DMS53 treated with DMSO at 0.1 percent for 48 hours (cell line): ENCODE results near the gene TNP2.
"Not testable (repeated sequence)": the region's sequence is repeated elsewhere in the genome, so short reads cannot be mapped to it uniquely, and the experiment has no call there.

Experiments
- DNase-seq: peaks from one replicate; lab custom pipeline; 2025; ENCODE audit not compliant: unreplicated experiment; lab: John Stamatoyannopoulos, UW

The TNP2 gene

DNA sequence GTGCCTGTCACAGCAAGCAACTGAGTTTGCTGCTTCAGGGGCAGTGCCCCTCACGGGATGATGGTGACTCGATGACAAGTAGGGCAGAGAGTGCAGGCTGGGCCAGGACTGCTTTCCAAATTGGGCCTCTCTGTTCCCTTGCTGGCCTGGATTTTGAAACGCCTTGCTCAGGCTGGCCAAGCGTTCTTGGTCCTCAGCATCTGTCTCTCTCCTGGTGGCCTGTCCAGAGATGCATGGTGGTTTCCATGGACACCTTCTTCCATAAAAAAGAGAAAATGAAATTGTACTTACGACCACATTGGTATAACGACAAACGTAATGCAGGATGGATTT, 31.4 kb upstream of the TNP2 start:
- DNase-seq: no peak

GRCh38 chr16:11299865-11300559, 30.9 kb upstream of the TNP2 start:
- no peak for DNase-seq

- DNase-seq: not testable (repeated sequence)
Measured at GRCh38 chr16:11298950-11299547, 29.9 kb upstream of the TNP2 start.

DNA sequence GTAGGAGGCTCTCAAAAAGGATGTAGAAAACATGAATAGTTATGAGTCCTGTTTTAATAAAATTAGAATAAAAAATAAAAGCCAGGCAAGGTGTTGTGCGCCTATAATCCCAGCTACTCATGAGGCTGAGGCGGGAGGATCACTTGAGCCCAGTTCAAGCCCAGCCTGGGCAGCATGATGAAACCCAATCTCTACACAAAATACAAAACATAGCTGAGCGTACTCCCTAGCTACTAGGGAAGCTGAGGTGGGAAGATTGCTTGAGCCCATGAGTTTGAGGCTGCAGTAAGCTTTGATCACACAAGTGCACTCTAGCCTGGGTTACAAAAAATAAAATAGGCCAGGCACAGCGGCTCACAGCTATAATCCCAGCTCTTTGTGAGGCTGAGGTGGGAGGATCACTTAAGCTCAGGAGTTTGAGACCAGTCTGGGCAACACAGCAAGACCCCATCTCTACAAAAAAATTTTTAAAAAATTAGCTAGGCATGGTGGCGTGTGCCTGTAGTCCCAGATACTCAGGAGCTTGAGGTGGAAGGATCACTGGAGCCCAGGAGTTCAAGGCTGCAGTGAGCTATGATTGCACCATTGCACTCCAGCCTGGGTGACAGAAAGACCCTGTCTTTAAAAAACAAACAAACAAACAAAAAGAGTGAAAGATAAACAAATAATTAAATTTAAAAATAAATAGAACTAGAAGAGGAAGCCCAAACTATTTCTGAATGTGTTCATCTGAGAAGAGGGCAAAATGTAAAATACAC, 29.2 kb upstream of the TNP2 start:
- no peak for DNase-seq

DNA sequence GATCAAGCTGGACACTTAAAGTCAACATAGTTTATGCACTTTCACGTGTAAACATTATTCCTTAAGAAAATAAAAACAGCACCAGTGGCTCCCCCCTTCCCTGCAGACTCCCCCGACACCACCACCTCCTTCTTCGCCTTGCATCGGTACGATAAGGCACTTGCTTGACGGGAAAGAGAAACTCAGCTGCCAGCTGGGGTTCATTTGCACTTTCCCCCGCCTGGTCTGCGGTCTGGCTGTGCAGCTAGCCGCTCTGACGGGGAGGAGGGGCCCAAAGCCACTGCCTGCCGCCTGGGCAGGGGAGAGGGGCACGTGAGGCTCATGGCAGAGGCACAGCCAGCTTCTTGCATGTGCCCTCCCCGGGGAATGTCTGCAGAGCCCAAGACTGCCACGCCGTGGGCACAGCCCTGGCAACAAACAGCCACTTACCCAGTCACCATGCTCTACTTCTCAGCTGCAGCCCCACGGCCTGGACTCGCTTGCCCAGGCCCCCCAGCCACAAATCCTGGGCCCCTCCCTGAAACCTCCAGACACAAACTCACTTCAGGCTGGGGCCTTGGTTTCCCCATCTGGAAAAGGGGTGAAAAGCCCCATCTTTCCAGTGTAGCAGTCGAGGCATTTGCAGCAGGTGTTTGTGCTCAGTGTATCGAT, 28.5 kb upstream of the TNP2 start:
- DNase-seq: no peak

GRCh38 chr16:11296706-11297491, 27.8 kb upstream of the TNP2 start:
- no peak for DNase-seq

GRCh38 chr16:11296351-11296705, 27.2 kb upstream of the TNP2 start:
- DNase-seq: no peak

DNA sequence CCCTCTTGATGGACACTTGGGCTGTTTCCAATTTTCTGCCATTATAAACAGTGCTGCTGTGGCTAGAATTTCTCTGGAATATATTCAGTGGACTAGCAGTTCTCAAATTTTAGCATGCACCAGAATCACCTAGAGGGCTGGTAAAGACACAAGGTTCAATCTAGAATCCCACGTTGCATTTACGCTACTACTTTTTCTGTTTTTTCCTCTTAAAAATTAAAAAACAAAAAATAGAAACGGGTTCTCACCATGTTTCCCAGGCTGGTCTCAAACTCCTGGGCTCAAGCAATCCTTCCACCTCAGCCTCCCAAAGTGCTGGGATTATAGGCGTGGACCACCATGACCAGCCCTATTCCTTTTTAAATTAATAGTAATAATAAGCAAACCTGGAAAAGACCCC, 26.5 kb upstream of the TNP2 start:
- DNase-seq: no peak

- no peak for DNase-seq
Measured at GRCh38 chr16:11292076-11292748, 23.1 kb upstream of the TNP2 start.

- DNase-seq: no peak
Measured at GRCh38 chr16:11291091-11291703, 22.1 kb upstream of the TNP2 start.

DNA sequence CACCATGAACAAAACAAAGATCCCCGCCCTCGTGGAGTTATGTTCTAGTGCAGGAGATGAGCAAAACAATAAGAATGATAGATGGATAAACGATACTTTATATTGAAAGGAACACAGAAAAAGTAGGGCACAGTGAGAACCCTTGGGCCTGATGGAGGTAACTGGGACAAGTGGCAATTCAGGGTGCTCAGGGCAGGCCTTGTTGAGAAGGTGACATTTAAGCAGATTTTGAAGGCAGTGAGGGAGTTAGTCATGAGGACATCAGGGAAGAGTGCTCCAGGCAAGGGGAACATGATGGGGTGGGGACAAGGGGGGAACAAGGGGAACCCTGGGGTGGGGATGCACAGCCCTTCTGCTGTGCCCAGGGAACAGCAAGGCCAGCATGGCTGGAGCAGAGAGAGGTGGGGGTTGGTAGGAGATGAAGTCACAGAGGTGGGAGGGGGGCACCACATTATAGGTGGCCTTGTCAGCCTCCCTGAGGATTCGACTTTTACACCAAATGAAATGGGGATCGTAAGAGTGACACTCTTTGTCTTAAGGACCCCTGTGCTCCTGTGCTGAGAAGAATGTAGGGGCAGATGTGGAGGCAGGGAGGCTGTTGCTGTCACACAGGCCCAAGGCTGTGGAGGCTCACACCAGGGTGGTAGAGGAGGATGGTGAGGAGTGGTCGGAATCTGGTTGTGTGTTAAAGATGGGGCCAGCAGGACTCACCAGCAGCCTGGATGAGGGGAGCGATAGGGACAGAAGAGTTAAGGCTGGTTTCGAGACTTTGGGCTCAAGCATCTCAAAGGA, 21.2 kb upstream of the TNP2 start:
- no peak for DNase-seq

- DNase-seq: not testable (repeated sequence)
Measured at GRCh38 chr16:11289696-11290095, 20.6 kb upstream of the TNP2 start.

DNA sequence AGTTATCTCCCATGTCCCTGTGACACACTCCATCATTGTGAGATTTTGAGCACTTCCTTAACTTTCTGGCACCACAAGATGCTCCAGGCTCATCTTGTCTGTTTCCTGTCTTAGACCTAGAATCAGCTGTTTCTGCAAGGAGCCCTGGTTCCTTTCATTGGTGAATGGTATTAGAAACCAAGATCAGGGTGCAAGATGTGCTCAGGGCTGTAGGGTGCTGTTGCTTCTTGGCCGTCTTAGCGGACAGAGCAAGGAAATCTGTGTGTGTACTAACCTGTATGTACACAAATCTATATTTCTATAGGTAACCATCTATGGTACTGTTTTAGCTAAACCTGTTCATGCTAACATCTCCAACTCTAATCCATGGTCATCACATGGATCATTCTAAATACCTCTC, 20.1 kb upstream of the TNP2 start:
- DNase-seq: no peak

GRCh38 chr16:11285842-11286241, 16.7 kb upstream of the TNP2 start:
- DNase-seq: no peak

- no peak for DNase-seq
Measured at GRCh38 chr16:11283820-11284248, 14.7 kb upstream of the TNP2 start.

DNA sequence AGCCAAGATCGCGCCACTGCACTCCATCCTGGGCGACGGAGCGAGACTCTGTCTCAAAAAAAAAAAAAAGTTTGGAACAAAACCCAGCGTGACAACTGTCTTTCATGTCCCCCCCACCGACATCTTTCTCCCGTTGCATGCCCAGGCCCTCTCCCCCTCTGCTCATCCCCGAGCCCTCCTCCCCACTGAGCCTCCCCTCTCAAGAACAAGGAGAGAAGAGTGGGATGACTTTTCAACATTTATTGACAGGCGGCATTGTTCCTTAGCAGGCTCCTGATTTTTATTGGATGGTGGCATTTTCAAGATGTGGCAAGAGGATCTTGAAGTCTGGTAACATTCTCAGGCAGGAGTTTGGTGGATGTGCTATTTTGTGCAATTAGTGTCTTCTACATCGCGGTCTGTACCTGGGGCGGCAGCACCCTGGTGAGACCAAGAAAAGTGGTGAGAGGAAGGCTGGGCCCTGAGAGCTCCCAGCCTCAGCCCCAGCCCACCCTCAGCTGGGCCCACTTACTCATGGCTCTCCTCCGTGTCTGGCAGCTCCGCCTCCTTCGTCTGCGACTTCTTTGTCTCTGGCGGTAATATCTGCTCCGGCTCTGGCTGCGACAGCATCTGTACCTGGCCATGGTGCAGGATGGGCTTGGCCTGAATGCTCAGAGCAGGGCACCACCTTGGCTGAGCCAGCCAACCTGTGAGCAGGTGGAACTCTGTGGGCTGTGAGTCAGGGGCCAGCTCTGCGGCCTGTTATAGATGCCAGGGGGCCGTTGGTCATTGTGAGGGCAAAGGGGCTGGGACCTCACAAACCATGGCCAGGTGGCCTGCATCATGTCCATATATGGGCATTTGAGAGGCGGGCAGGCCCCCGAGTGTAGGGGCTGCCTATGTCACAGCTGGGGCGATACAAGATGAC, 11.7 kb upstream of the TNP2 start, which contains the start of gene PRM1:
PRM1 (minus strand) TSS at position 715 of the 907 bp plus-strand sequence; CDS start at position 623, 92 bp downstream.
- no peak for DNase-seq

DNA sequence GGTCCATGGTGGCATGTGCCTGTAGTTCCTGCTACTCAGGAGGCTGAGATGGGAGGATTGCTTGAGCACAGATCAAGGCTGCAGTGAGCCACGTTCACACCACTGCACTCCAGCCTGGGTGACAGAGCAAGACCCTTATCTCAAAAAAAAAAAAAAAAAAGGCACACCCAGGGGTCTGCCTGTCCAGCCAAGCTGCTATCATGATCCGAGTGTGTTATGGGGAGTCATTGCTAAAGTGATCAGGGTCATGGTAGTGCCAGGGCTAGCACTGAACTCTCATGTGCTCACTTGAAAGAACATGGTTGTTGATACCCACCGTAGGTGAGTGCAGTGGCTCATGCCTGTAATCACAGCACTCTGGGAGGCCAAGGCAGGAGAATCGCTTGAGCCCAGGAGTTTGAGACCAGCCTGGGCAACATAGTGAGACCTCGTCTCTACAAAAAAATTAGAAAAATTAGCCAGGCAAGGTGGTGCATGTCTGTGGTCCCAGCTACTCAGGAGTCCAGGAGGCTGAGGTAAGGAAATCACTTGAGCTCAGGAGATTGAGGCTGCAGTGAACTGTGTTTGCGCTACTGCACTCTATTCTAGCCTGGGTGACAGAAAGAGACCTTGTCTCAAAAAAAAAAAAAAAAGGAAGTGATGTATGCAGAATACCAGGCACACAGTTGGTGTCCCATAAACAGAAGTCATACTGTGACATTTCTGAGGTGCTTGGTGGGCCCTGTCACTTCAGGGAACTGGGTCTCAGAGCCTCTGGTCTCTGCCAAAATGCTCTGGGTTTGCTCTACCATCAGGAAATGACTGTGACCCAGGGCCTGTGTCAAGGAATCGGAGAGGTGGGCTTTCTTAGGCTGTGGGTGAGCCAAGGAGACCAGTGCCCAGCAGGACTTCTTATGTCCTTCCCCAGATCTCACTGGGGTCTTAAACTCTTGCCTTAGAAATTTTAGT, 9.8 kb upstream of the TNP2 start:
- DNase-seq: no peak
